ENCODE data around the gene PLCD1. TPM values are rescaled to one million over a fixed set of nuclear protein-coding genes. Genes with fewer than 3 reads are reported as not detected.

Gene PLCD1
- polyA plus RNA-seq, 1 of the 3 experiments (the other 2 are of a cell fraction), result 20.2 TPM

GRCh38 chr3:37992271-37993066, 37.0 kb downstream of the PLCD1 start:
- Histone ChIP-seq H3K9me2 (no peaks in the 10 kb centered on the region), H3K4me3 (ENCODE audit: low read depth in 2 of 2, low read length in 1 of 2) (no peak overlapping the region), H3K9me3 (no peaks in the 10 kb centered on the region), H3K36me3 (replicated peaks in 1 of 2; ENCODE audit: control insufficient read depth in 1 of 2, insufficient read depth in 2 of 2, low read length in 1 of 2) (no peaks in the 10 kb centered on the region), H3K4me2 (no peak overlapping the region), H3K4me1 (ENCODE audit: control insufficient read depth in 1 of 2, insufficient read depth in 2 of 2, low read depth in 1 of 2, low read length in 1 of 2) (peaks cover 0 to 8% of the 10 kb centered on the region in 2 experiments; a peak in 2 of 4 replicates), H3K27ac (ENCODE audit: low read depth in 2 of 2, low read length in 1 of 2) (no peak overlapping the region), H3K79me2 (ENCODE audit: insufficient read depth) (no peaks in the 10 kb centered on the region), H4K20me1 (ENCODE audit: insufficient read depth) (no peaks in the 10 kb centered on the region), H3K27me3 (ENCODE audit: insufficient read depth) (no peaks in the 10 kb centered on the region), H3F3A (replicated peaks; ENCODE audit: insufficient read depth) (peaks cover 4% of the 10 kb centered on the region), H2AFZ (ENCODE audit: low read depth) (no peak overlapping the region), H3K9ac (no peak overlapping the region)
- DNase-seq, result no peak
- TF ChIP-seq, protein P1, sequence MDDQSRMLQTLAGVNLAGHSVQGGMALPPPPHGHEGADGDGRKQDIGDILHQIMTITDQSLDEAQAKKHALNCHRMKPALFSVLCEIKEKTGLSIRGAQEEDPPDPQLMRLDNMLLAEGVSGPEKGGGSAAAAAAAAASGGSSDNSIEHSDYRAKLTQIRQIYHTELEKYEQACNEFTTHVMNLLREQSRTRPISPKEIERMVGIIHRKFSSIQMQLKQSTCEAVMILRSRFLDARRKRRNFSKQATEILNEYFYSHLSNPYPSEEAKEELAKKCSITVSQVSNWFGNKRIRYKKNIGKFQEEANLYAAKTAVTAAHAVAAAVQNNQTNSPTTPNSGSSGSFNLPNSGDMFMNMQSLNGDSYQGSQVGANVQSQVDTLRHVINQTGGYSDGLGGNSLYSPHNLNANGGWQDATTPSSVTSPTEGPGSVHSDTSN (IDR thresholded peaks at IDR 0.05), result no peak
- no peak for TF ChIP-seq GABPA (IDR thresholded peaks at IDR 0.05; ENCODE audit: low read depth)
- no peak for TF ChIP-seq CHD2 (IDR thresholded peaks at IDR 0.05; ENCODE audit: low read length, partially characterized antibody)
- no peak for TF ChIP-seq IRF3 (IDR thresholded peaks at IDR 0.05; ENCODE audit: low read depth, low read length)
- TF ChIP-seq TCF12 (IDR thresholded peaks at IDR 0.05), result no peak
- POLR2A ChIA-PET, result no interaction called here
- CTCF ChIA-PET, result interaction anchor here (1.3 to 1.5 kb wide), 3 partner anchors 10 to 24 kb away, joined by 3 to 5 read pairs (median 3); no protein-coding TSS in a partner anchor
- 84% methylated on average over 5 of the region's 9 CpGs for WGBS (ENCODE audit: low lambda C conversion rate)

- no peaks in the 10 kb centered on the region for H3K36me3 ChIP-seq (replicated peaks in 1 of 2; ENCODE audit: control insufficient read depth in 1 of 2, insufficient read depth in 2 of 2, low read length in 1 of 2)
- H3K79me2 ChIP-seq (ENCODE audit: insufficient read depth), result no peaks in the 10 kb centered on the region
- peaks cover 0 to 8% of the 10 kb centered on the region in 2 experiments; a peak in 2 of 4 replicates for H3K4me1 ChIP-seq (ENCODE audit: control insufficient read depth in 1 of 2, insufficient read depth in 2 of 2, low read depth in 1 of 2, low read length in 1 of 2)
- H3K9me2 ChIP-seq, result no peaks in the 10 kb centered on the region
- no peak overlapping the region for H3K27ac ChIP-seq (ENCODE audit: low read depth in 2 of 2, low read length in 1 of 2)
- H3K9ac ChIP-seq, result no peak overlapping the region
- no peaks in the 10 kb centered on the region for H3K27me3 ChIP-seq (ENCODE audit: insufficient read depth)
- H3K9me3 ChIP-seq, result no peaks in the 10 kb centered on the region
- CTCF ChIA-PET, result interaction anchor here (1.3 to 1.5 kb wide), 3 partner anchors 9 to 23 kb away, joined by 3 to 5 read pairs (median 3); no protein-coding TSS in a partner anchor
- H3K4me2 ChIP-seq, result no peak overlapping the region
- H4K20me1 ChIP-seq (ENCODE audit: insufficient read depth), result no peaks in the 10 kb centered on the region
- WGBS (ENCODE audit: low lambda C conversion rate), result 92% methylated on average over 2 of the region's 7 CpGs
- no peak overlapping the region for H2AFZ ChIP-seq (ENCODE audit: low read depth)
- no peak overlapping the region for H3K4me3 ChIP-seq (ENCODE audit: low read depth in 2 of 2, low read length in 1 of 2)
- POLR2A ChIA-PET, result no interaction called here
- DNase-seq, result no peak
- peaks cover 4% of the 10 kb centered on the region for H3F3A ChIP-seq (replicated peaks; ENCODE audit: insufficient read depth)
- TF ChIP-seq RCOR1 (IDR thresholded peaks at IDR 0.05; ENCODE audit: low read length) (no peak), ELF1 (IDR thresholded peaks at IDR 0.05) (no peak), IRF3 (IDR thresholded peaks at IDR 0.05; ENCODE audit: low read depth, low read length) (no peak), FOSL2 (IDR thresholded peaks at IDR 0.05; ENCODE audit: borderline replicate concordance, low read depth) (no peak), RFX5 (IDR thresholded peaks at IDR 0.05; ENCODE audit: low read length) (no peak), TCF12 (IDR thresholded peaks at IDR 0.05) (no peak), SMC3 (IDR thresholded peaks at IDR 0.05; ENCODE audit: low read depth, low read length) (no peak), JUND (IDR thresholded peaks at IDR 0.05) (no peak), MXI1 (IDR thresholded peaks at IDR 0.05; ENCODE audit: low read depth, low read length) (no peak), FOXM1 (IDR thresholded peaks at IDR 0.05; ENCODE audit: low read depth) (no peak), EZH2phosphoT487 (IDR thresholded peaks at IDR 0.05; ENCODE audit: borderline replicate concordance, low read depth) (no peak), REST (IDR thresholded peaks at IDR 0.05; ENCODE audit: low read depth, low read length) (no peak)
- TF ChIP-seq, protein P1 (IDR thresholded peaks at IDR 0.05), result no peak
Observed at GRCh38 chr3:37991823-37992222, 37.6 kb downstream of the PLCD1 start.
